ENCODE data around the gene CTXN1. TPM values are rescaled to one million over a fixed set of nuclear protein-coding genes. Genes with fewer than 3 reads are reported as not detected.

Gene CTXN1
- total and polyA plus RNA-seq, 2 donors (not counting 1 experiment from before 2014, with no cell fraction given) = 0.66 to 0.85 TPM

GRCh38 chr19:7920519-7921301, 5.2 kb downstream of the CTXN1 start:
- H3K9ac ChIP-seq (ENCODE audit: insufficient read depth, low read length) = peak overlapping the region; percentile 79
- TF ChIP-seq CTCF (conservative IDR thresholded peaks at IDR 0.05 in 1 of 2, IDR thresholded peaks at IDR 0.05 in 1 of 2; ENCODE audit: low read depth in 1 of 2, low read length in 2 of 2) (no peak), EZH2 (IDR thresholded peaks at IDR 0.05; ENCODE audit: low read length, missing control alignments) (no peak)
- H3K4me3 ChIP-seq (replicated peaks in 1 of 4; ENCODE audit: control extremely low read depth in 1 of 4, insufficient read depth in 1 of 4, low read depth in 3 of 4, low read length in 4 of 4) = peak overlapping the region; percentile 67 to 75 (median 70)
- H3K9me3 ChIP-seq (ENCODE audit: control insufficient read depth, insufficient read depth, low read depth, low read length) = no peaks in the 10 kb centered on the region
- peaks cover 21% of the 10 kb centered on the region for H3K4me1 ChIP-seq (ENCODE audit: control insufficient read depth, extremely low read depth, insufficient read depth, low read length)
- no peaks in the 10 kb centered on the region for H4K20me1 ChIP-seq (ENCODE audit: control insufficient read depth, extremely low read depth, insufficient read depth, low read length)
- H3K27me3 ChIP-seq (ENCODE audit: control insufficient read depth, insufficient read depth, low read length) = peaks cover 4% of the 10 kb centered on the region
- H3K79me2 ChIP-seq (ENCODE audit: control insufficient read depth, insufficient read depth, low read length) = peaks cover 3% of the 10 kb centered on the region
- peak; percentile 93 to 98 for DNase-seq (ENCODE audit: low read depth in 2 of 2)
- peaks cover 9% of the 10 kb centered on the region for H3K36me3 ChIP-seq (ENCODE audit: control insufficient read depth, insufficient read depth, low read length)
- H3K4me2 ChIP-seq (ENCODE audit: extremely low read depth, insufficient read depth, low read length) = peak overlapping the region; percentile 97
- peak overlapping the region; percentile 74 for H2AFZ ChIP-seq (ENCODE audit: low read length)
- H3K27ac ChIP-seq (ENCODE audit: insufficient read depth, low read length) = peak overlapping the region; percentile 78

GRCh38 chr19:7919610-7920518, 6.1 kb downstream of the CTXN1 start, which contains the start of gene SNAPC2:
Gene SNAPC2, plus strand, starts transcription at chr19:7920338. Its CDS starts 29 bp downstream, at chr19:7920367.
- DNase-seq (ENCODE audit: low read depth in 2 of 2) = peak; percentile 92 to 94
- peaks cover 9% of the 10 kb centered on the region for H3K36me3 ChIP-seq (ENCODE audit: control insufficient read depth, insufficient read depth, low read length)
- H4K20me1 ChIP-seq (ENCODE audit: control insufficient read depth, extremely low read depth, insufficient read depth, low read length) = no peaks in the 10 kb centered on the region
- no peak for TF ChIP-seq EZH2 (IDR thresholded peaks at IDR 0.05; ENCODE audit: low read length, missing control alignments)
- no peak for TF ChIP-seq CTCF (conservative IDR thresholded peaks at IDR 0.05 in 1 of 2, IDR thresholded peaks at IDR 0.05 in 1 of 2; ENCODE audit: low read depth in 1 of 2, low read length in 2 of 2)
- peak within 1 kb of the TSS; percentile 97 for H2AFZ ChIP-seq (ENCODE audit: low read length)
- H3K4me1 ChIP-seq (ENCODE audit: control insufficient read depth, extremely low read depth, insufficient read depth, low read length) = peaks cover 23% of the 10 kb centered on the region
- peak within 1 kb of the TSS; percentile 97 for H3K4me2 ChIP-seq (ENCODE audit: extremely low read depth, insufficient read depth, low read length)
- peaks cover 8% of the 10 kb centered on the region for H3K27me3 ChIP-seq (ENCODE audit: control insufficient read depth, insufficient read depth, low read length)
- H3K79me2 ChIP-seq (ENCODE audit: control insufficient read depth, insufficient read depth, low read length) = peaks cover 3% of the 10 kb centered on the region
- peak within 1 kb of the TSS; percentile 79 for H3K9ac ChIP-seq (ENCODE audit: insufficient read depth, low read length)
- H3K27ac ChIP-seq (ENCODE audit: insufficient read depth, low read length) = peak within 1 kb of the TSS; percentile 78
- peak within 1 kb of the TSS; percentile 67 to 75 (median 70) for H3K4me3 ChIP-seq (replicated peaks in 1 of 4; ENCODE audit: control extremely low read depth in 1 of 4, insufficient read depth in 1 of 4, low read depth in 3 of 4, low read length in 4 of 4)
- no peaks in the 10 kb centered on the region for H3K9me3 ChIP-seq (ENCODE audit: control insufficient read depth, insufficient read depth, low read depth, low read length)
